GM04504 (cell line): Measurements from ENCODE around the gene SIRPD.
"Not testable (repeated sequence)": the region's sequence is repeated elsewhere in the genome, so short reads cannot be mapped to it uniquely, and the experiment has no call there.

ENCODE experiments used
- DNase-seq: peaks from one replicate; pipeline ENCODE4 v3.0.0-alpha.2; 2012; ENCODE audit warnings: low read depth

The SIRPD gene

DNA sequence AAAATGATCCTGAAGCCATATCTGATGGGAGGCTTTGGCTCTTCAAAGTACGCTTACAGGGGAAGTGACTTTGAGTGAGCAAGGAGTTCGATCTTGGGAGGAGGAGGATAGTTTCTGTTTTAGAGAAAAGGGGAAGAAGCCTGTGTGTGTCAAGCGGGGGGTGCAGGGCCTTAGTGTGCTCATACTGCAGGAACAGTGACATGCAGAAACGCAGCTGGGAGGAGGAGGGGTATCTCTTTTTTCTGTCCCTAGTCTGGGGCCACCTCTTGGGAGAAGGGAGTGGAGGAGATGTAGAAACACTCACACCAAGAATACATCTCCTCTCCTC is 19.8 kb downstream of the SIRPD start:
- DNase-seq = no peak

DNA sequence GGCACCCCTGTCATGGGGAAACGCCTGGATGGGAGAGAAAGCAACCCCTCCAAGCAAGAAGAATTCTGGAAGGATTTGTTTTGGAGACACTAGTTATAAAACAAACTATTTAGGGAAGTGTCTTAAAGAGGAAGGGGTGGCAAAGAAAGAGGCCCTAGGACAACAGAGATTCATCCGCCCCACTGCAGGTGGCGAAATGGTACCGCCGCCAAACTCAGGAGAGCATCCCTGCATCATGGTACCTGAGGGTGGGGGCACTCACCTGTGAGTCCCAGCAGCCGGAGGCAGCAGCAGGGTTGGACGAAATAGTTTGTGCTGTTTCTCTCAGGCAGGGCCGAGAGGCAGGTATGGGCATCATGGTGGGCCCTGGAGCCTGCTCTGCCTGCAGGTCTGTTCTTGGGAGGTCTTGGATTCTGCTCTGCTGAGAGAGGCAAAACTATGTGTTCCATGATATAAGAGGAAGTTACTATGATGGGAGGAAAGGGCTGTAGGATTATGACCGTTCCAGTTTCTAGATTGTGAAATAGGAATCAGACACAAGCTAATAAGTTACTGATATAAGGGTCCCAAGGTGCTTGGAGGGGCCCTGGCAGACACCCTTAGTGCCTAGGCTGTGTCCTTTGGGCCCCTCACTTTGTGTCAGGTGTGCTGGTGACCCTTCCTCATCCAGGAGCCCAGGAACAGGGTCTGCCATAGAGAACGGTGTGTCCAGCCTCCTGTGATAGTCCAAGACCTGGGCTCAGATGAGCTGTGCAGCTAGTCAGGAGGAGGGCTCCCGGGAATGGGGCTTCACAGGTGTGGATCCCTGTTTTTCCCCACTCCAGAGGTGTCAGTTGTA is 20.4 kb downstream of the SIRPD start:
- no peak for DNase-seq

DNA sequence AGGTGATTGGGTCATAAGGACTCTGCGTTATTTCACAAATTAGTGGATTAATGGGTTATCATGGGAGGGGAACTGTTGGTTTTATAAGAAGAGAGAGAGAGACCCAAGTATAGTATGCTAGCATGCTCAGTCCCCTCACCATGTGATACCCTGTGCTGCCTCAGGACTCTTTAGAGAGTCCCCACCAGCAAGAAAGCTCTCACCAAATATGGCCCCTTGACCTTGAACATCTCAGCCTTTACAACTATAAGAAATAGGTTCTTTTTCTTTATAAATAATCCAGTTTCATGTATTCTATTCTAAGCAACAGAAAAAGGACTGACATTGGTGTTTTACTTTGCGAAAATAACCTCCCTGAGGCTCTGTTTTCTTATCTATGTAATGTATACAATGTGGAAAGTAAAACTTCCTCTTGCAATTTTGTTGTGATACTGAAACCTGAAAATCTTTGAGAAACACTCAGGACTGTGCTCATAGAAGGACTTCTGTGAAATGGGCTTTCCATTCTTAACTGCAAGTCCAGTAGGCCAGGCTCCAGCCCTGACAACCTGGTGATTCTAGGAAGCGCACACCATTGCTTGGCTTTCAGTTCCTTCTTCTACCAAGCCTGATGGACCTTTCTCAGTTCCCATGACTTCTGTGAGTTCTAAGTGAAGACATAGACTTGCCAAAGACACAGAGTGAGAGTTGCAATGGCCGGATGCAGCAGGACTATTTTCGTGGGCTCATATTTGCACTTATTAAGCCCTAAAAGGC is 21.9 kb downstream of the SIRPD start:
- DNase-seq = no peak

DNA sequence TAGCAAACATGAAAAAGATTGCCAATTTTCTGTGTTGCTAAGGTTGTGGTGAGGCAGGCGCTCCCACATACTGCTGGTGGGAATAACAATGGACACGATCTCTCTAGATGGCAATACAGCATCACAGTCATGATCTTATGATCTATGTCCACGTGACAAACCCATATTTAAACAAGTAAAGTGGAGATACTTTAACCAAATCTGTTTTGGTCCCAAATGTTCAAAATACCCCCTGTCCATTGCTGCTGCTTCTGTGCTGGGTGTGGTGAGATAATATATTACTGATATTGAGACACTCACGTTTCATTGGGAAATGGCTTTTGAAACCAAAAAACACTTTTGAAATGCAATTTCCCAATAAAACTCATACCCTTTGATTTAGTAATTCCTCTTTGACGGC is 23.0 kb downstream of the SIRPD start:
- no peak for DNase-seq

DNA sequence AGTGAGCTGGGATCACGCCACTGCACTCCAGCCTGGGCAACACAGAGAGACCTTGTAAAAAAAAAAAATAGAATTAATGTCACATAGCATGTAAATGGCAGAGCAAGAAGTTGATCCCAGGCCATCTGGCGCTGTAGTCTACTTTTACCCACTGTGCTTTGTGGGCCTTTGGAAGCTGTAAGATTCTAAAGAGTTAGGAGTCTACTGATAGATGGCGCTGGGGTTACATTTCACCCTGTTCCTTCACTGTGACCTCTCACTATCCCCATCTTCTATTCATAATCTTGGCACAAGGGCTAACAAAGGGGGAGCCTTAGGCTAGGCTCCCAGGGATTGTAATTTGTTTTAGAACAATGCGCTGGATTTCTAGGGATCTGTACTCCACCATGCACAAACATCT is 24.4 kb downstream of the SIRPD start:
- no peak for DNase-seq

DNA sequence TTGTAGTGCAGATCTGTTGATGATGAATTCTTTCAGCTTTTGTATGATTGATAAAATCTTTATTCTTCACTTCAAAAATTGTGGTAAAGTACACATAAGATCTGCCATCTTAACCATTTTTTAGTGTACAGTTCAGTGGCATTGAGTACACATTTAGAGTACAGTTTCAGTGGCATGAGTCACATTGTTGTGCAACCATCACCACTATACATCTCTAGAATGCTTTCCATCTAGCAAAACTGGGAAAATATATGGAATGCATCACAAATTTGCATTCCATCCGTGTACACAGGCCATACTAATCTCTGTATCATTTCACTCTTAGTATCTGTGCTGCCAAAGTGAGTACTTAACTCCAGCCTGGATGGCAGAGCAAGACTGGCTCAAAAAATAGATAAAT is 28.7 kb downstream of the SIRPD start:
- DNase-seq = no peak

DNA sequence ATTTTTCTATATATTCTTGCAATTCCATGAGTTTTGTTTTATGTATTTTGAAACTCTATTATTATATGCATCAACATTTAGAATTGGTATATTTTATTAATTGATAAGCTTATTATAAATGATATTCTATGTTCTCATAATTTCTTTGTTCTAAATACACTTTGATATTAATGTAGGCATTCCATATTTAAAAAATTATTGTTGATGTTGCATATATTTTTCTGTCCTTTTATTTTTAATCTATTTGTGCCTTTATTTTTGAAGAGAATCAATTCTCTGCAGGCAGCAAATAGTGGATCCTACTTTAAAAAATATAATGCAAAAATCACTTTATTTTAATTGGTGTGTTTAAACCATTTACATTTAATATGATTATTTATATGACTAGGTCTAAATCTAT is 29.6 kb downstream of the SIRPD start:
- no peak for DNase-seq

DNA sequence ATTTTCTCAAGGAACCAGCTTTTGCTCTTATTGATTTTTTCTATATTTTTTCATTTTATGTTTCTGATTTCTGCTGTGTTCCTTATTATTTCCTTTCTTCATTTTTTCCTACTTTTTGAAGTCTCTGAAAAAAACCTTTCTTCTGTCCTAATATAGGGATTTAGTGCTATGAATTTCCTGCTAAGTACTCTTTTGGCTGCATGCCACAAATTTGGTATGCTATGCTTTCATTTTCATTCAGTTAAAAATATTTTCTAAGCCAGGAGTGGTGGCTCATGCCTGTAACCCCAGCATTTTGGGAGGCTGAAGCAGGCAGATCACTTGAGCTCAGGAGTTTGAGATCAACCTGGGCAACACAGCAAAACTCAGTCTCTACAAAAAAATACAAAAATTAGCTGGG is 30.6 kb downstream of the SIRPD start:
- no peak for DNase-seq

DNA sequence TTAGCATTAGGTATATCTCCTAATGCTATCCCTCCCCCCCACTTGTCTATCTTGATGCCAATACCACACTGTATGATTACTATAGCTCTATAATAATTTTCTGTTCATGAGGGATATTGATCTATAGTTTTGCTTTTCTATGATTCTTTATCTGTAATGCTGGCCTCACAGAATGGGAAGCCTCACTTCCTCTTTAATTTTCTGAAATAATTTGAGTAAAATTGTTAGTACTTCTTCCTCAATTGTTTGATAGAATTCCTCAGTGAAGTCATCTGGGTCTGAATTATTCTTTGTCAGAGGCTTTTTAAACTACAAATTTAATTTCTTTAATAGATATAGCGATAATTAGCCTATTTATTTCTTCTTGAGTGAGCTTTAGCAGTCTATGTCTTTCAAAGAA is 31.2 kb downstream of the SIRPD start:
- no peak for DNase-seq

DNA sequence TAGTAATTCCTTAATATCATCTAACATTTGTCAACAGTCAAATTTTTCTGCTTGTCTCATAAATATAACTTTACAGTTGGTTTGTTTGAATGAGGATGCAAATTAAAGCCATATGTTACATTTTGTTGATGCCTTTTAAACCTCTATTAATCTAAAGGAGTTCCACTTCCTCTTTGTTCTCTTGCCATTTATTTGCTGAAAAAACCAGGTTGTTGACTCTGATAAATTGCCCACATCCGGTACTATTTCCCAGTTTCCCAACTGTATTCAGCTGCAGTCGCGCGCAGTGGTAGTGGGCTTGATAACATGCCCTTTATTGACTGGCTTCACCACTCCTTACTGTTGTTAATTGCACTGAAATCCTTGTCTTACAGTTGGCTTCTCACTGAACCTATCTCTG is 33.5 kb downstream of the SIRPD start:
- DNase-seq = no peak

DNA sequence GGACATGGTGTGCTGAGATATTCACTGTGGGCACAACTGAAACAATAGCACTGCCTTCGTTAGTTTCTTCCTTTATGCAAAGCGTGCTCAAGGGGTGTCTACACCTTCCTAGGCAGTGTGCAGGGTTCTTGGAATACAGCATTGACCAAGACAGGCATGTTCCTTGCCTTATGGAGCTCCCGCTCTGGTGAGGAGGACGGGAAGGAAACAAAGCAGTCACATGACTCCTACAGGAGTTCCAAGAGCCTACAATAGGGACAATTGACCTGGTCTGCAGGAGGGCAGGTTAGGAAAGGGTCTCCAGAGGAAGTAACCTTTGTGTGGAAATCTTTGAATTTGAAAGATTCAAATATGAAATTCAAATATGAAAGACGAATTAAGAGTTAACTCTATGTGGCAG is 40.5 kb downstream of the SIRPD start:
- no peak for DNase-seq

DNA sequence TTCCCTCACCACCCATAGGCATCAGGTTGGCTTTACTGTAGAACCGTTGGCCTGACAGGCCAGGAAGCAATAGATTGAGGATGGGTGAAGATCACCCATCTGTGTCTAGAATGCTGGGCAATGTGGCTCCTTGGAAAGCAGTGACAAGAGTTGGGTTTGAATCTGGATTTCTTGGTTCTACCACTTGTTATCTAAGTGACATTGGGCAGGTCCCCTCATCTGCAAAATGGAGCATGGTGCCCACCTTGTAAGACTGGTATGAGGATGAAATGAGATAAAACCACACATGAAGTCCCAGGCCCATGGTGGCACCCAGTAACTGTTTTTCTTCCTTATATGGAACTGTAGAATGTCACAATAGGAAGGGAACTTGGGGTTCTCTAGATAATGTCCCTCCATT is 43.7 kb downstream of the SIRPD start:
- no peak for DNase-seq

DNA sequence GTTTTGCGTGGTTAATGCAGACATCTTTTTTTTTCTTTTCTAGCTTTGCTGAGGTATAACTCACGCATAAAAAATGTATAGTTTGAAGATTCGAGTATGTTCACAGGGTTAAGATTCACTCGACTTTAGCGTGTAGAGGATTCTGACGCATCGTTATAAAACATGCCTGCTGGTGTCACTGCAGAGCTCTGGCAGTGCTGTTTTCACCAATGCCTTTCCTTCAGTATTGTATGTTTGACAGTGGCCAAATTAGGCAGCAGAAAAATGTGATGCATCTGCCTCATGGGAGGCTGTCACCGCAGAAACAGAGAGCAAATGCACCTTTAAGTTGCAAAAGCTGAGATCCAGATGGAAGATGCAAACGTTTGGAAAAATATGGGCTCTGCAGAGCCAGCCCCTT is 48.3 kb downstream of the SIRPD start:
- no peak for DNase-seq

DNA sequence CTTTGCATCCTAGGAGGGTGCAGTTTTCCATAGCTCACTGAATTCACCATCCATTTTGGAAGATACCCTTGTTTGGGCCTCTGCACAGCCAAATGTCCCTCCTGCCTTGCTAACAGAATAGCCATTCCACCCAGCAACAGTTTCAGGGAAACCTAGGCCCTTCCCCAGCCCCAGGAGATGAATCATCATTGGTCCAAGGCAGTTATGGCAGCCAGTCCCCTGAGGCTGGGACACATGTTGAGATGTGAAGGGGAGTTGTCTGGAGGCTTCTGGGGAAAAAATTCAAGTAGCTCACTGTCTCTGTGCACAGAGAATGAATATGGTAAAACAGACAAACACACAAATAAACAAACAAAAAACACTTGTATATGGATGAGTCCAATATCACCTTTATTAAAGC is 48.9 kb downstream of the SIRPD start:
- no peak for DNase-seq

DNA sequence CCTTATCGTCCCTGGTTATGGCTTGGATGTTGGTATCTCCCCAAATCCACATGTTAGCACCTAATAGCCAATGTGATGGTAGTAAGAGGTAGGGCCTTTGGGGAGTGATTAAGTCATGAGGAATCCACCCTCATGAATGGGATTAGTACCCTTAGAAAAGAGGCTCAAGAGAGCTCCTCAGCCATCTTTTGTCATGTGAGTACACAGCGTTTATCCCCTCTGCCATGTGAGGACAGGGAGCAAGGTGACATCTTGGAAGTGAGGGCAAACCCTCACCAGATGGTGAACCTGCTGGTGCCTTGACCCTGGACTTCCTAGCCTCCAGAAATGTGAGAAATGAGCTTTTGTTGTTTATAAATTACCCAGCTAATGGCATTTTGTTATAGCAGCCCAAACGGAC is 50.2 kb downstream of the SIRPD start:
- no peak for DNase-seq

DNA sequence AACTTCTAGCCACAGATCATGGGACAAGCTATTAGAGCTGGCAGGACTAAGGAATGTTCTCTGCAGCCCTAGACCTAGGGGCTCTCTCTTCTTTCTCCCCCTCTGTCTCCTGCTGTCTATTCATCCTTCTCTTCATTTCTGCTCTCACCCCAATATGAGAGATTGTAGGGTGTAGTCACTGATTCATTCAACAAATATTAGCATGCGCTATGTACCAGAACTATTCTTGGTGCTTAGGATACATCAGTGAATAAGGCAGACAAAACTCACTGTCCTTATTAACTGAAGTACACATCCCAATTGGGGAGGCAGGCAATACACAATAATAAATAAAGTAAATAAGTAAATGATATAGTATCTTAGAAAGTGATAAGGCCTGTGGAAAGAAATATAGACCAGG is 51.6 kb downstream of the SIRPD start:
- DNase-seq = no peak

DNA sequence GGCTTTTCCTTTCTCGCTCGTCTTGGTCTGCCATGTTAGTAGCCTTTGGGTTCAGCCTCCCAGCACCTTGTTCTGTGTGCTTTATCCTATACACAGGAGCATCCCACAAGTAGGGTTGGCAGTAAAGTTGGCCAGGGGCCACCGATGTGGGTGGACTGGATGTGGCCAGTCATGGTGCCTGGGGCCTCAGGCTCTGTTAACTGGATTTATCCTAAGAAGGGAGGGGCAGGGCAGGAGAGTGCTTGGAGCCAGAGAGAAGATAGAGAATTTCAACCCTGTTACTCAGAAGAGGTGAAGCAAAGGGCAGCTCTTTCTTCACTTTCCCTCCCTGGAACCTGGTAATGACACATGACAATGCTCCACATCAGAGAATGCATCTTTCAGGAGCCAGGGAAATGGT is 52.1 kb downstream of the SIRPD start:
- DNase-seq = no peak

DNA sequence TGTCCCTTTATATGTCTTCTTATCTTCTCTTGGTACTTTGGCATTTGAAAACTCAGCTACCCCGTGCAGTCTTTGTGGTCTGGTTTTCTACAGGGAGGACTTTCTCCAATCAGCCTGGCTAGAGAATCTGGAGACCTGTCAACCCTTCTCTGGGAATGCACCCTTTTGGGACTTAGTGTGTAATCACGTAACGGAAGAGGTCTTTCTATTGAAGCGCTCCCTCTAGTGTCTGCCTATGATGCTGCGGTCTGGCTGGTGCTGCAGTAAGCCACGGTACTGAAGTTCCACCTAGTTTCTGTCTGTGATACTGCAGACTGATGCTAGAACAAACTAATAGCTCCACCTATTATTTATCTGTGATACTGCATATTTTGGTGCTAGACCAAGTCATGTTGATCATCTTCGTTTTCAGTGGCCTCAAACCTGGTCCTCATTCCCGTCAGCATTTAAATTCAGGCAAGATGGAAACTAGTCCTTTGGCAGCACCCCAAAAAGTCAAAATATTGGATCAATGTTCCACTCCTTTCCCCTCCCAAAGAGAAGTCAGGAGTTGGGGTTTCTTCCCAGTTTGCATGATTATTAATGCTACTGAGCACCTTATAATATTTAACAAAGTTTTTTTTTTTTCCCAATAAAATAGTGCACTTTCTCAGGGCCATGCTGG is 53.8 kb downstream of the SIRPD start:
- peak; percentile 77 for DNase-seq

DNA sequence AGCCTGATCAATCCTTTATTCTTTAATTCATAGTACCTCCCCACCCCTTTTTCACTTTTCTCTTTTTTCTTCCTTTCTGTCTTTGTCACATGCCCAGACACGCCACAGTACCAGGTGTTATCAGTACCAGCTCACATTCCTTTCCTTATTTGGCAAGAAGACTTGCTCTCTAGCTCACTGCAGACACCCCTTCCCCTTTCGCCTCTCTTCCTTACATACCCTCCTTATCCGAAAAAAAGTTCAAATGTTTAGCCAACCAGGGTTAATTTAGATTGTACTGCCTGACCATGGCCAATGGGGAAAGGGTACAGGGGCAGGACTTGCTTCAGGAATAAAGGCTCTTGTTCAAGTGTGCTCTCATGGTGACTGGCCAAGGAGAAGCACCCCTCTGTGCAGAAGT is 57.0 kb downstream of the SIRPD start:
- DNase-seq = no peak

DNA sequence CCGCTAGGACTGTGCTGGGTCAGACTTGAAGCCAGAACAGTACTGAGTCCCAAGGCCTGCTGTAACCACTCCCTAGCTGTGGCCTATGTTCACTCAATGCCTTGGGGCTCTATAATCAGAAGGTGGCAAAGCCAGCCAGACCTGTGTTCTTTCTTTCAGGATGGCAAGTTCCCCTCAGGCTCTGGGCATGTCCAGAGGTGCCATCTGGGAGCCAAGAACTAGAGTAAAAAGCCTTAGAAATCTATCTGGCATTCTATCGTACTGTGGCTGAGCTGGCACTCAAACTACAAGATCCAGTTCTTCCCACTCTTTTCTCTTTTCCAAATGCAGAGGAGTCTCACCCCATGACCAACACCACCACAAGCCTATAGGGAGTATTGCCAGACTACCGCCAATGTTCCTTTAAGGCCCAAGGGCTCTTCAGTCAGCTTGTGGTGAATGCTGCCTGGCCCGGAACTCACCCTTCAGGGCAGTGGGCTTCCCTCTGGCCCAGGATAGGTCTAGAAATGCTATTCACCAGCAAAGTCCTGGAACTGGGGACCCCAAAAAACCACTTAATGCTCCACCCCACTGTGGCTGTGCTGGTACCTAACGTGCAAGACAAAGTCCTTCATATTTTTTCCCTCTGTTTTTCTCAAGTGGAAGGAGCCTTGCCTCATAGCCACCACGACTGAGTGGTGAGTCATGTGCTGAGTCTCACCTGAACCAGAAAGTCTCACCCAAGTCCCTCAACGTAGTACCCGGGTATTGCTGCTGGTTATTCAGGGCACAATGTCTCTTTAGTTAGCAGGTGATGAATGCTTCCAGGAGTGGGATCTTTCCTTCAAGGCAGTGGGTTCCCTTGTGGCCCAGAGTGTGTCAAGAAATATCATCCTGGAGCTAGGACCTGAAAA is 57.7 kb downstream of the SIRPD start:
- DNase-seq = no peak

DNA sequence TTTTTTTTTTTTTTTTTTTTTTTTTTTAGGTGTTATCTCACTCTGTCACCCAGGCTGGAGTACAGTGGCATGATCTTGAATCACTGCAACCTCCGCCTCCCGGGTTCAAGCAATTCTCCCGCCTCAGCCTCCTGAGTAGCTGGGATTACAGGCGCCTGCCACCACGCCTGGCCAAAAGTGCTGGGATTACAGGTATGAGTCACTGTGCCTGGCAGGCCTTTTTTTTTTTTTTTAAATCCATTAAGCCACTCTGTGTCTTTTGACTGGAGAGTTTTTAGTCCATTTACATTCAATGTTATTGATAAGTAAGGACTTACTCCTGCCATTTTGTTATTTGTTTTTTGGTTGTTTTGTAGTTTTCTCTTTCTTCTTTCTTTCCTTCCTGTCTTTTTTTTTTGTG is 60.1 kb downstream of the SIRPD start:
- DNase-seq = not testable (repeated sequence)

DNA sequence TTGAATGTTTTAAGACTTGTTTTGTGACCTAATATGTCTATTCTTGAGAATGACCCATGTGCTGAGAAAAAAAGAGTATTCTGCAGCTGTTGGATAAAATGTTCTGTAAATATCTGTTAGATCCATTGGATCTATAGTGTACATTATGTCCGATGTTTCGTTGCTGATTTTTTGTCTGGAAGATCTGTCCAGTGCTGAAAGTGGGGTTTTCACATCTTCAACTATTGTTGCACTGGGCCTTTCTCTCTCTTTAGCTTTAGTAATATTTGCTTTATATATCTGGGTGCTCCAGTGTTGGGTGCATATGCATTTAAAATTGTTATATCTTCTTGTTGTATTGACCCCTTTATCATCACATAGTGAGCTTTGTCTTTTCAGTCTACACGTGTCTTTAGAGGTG is 60.6 kb downstream of the SIRPD start:
- no peak for DNase-seq
